ENCODE data around the gene SEC14L5.

The SEC14L5 gene

DNA sequence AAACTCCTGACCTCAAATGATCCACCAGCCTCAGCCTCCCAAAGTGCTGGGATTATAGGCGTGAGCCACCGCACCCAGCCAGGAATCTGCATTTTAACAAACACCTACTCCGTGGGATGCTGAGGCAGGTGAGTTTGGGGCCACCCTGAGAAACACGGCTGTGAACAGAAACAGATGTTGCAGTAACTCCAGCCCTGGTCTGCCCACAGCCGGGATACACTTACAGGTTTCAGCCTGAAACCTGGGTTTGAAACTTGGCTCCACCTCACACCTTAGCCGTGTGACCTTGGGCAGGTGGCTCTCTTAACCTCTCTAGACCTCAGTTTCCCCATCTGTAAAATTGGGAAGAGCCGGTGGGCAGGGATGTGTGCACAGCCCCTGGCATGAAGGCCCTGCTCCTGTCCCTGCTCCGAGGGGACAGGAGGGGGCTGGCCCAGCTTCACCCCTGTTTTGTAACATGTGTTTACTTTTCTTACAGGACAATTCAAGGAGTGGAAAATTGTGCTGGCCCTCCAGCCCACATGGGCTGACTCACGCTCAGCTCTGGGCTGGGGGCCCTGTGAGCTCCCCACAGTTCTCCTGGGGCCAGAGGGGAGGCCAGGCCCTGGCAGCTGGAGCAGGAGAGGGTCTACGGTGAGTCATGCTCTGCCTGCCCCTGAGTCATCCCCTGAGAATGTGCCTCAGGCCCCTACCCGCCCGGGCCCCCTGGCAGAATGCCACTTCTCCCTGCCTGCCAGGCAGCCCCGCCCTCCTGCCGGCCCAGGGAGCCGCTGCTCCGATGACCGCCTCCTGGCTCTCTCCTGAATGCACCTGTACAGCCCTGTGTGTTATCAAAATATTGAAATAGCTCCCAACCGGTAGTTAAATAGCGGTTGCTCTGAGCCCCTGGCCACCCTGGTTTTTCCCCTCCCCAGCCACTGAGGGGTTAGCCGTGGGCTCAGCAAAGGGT lies 13.5 kb upstream of the SEC14L5 start:
- no peak overlapping the region for H3K4me3 ChIP-seq (ENCODE audit: low read depth, low read length)
- DNase-seq (ENCODE audit: low read depth) = peak; percentile 97
- TF ChIP-seq MYC (IDR thresholded peaks at IDR 0.05; ENCODE audit: low read depth, low read length) (peak; percentile 28), POLR2A (IDR thresholded peaks at IDR 0.05; ENCODE audit: extremely low read depth, insufficient read length) (no peak)
- TF ChIP-seq, protein P1, sequence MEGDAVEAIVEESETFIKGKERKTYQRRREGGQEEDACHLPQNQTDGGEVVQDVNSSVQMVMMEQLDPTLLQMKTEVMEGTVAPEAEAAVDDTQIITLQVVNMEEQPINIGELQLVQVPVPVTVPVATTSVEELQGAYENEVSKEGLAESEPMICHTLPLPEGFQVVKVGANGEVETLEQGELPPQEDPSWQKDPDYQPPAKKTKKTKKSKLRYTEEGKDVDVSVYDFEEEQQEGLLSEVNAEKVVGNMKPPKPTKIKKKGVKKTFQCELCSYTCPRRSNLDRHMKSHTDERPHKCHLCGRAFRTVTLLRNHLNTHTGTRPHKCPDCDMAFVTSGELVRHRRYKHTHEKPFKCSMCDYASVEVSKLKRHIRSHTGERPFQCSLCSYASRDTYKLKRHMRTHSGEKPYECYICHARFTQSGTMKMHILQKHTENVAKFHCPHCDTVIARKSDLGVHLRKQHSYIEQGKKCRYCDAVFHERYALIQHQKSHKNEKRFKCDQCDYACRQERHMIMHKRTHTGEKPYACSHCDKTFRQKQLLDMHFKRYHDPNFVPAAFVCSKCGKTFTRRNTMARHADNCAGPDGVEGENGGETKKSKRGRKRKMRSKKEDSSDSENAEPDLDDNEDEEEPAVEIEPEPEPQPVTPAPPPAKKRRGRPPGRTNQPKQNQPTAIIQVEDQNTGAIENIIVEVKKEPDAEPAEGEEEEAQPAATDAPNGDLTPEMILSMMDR (IDR thresholded peaks at IDR 0.05; ENCODE audit: low read depth, low read length) = no peak
- TF ChIP-seq, protein P2, sequence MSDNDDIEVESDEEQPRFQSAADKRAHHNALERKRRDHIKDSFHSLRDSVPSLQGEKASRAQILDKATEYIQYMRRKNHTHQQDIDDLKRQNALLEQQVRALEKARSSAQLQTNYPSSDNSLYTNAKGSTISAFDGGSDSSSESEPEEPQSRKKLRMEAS (IDR thresholded peaks at IDR 0.05; ENCODE audit: low read depth, low read length) = peak; percentile 85

GRCh38 chr16:4945560-4946502 lies 12.3 kb upstream of the SEC14L5 start:
- H3K4me3 ChIP-seq (ENCODE audit: low read depth, low read length) = no peak overlapping the region
- DNase-seq (ENCODE audit: low read depth) = peak; percentile 62
- TF ChIP-seq, protein P1 (IDR thresholded peaks at IDR 0.05; ENCODE audit: low read depth, low read length) = no peak
- TF ChIP-seq MYC (IDR thresholded peaks at IDR 0.05; ENCODE audit: low read depth, low read length) (no peak), POLR2A (IDR thresholded peaks at IDR 0.05; ENCODE audit: extremely low read depth, insufficient read length) (no peak)
- TF ChIP-seq, protein P2 (IDR thresholded peaks at IDR 0.05; ENCODE audit: low read depth, low read length) = no peak

DNA sequence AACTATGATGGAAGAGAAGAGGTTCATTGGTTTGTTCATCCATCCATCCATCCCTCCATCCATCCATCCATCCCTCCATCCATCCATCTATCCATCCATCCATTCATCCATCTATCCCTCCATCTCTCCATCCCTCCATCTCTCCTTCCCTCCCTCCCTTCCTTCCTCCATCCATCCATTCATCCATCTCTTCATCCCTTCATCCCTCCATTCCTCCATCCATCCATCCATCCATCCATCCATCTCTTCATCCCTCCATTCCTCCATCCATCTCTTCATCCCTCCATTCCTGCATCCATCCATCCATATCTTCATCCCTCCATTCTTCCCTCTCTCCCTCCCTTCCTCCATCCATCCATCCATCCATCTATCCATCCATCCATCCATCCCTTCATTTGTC lies 11.2 kb upstream of the SEC14L5 start:
- H3K4me3 ChIP-seq (ENCODE audit: low read depth, low read length) = no peak overlapping the region
- DNase-seq (ENCODE audit: low read depth) = no peak
- TF ChIP-seq POLR2A (IDR thresholded peaks at IDR 0.05; ENCODE audit: extremely low read depth, insufficient read length) = no peak
- TF ChIP-seq, protein P1 (IDR thresholded peaks at IDR 0.05; ENCODE audit: low read depth, low read length) = no peak

DNA sequence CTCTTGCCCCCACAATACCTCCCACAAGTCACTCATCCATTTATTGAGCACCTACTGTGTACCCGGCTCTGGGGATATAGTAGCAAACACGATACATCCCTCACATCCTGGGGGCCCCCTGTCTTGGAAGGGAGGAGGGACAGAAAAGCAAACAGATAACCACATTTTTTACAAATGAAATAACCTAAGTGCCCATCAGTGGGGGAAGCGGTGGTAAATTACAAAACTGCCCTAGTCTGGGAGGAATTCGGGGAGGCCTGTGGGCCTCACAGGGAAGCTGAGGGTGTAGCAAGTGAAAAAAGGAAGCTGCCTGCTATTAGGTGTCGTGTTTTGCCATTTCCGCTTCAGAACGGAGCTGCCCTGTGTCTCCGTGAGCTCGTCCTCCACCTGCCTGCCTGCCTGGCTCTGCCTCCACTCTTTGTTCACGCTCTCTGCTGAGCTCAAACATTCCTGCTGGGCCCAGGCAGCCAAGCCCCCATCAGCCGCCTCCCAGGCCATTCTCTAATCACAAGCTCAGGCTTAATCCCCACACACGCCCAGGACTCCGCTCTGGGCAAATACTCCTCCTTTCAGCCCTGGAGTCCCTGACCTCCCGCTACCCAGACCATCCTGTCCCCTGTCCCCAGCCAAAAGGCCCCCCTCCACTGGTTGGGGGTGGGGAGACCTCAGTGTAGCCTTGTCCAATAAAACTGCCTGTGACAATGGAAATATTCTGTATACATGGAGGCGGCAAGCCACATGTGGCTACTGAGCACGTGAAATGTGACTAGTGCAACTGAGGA lies 10.2 kb upstream of the SEC14L5 start:
- no peak overlapping the region for H3K4me3 ChIP-seq (ENCODE audit: low read depth, low read length)
- TF ChIP-seq, protein P1 (IDR thresholded peaks at IDR 0.05; ENCODE audit: low read depth, low read length) = no peak
- peak; percentile 40 for TF ChIP-seq POLR2A (IDR thresholded peaks at IDR 0.05; ENCODE audit: extremely low read depth, insufficient read length)
- TF ChIP-seq, protein P2 (IDR thresholded peaks at IDR 0.05; ENCODE audit: low read depth, low read length) = peak; percentile 32; the same call in 1 of the 2 replicates
- peak; percentile 92 for DNase-seq (ENCODE audit: low read depth)

Measured in NB4 (cell line).